SK-N-SH treated with all-trans-retinoic acid at 6 μM for 48 hours (cell line): ENCODE results near the gene PHETA1.

ENCODE experiments used
- PATZ1 ChIP-seq: fragments of 250-450 bp; sonication (Bioruptor Pico); IDR thresholded peaks from 2 replicates; pipeline ENCODE4 v1.8.0; 2020; ENCODE audit warnings: mild to moderate bottlenecking, moderate library complexity, borderline replicate concordance
- POU6F1 ChIP-seq: fragments of 250-450 bp; sonication (Bioruptor Pico); IDR thresholded peaks from 2 replicates; pipeline ENCODE4 v1.8.0; 2021; ENCODE audit warnings: low read depth, mild to moderate bottlenecking, moderate library complexity, borderline replicate concordance
- ZFP3 ChIP-seq: fragments of 250-450 bp; sonication (Bioruptor Pico); IDR thresholded peaks from 2 replicates; pipeline ENCODE4 v1.5.0; 2020; ENCODE audit warnings: mild to moderate bottlenecking, moderate library complexity

- TF ChIP-seq PATZ1 (CRISPR knock-in tag): no peak
- TF ChIP-seq POU6F1 (CRISPR knock-in tag): no peak
- no peak for TF ChIP-seq ZFP3 (CRISPR knock-in tag)
Observed at GRCh38 chr12:111390910-111391309, 22.0 kb upstream of the PHETA1 start.
